Mucosa of rectum (tissue), 2 donors: ENCODE measurements around the gene GLG1.
"Not testable (repeated sequence)": the region's sequence is repeated elsewhere in the genome, so short reads cannot be mapped to it uniquely, and the experiment has no call there.

Experiments used
- H3K27ac ChIP-seq, 2 donors: one replicate each; pipeline ENCODE4 v1.7.0; 2013; ENCODE audit warnings: inconsistent platforms in 2 of 2, low read depth in 2 of 2, low read length in 2 of 2
- H3K27me3 ChIP-seq, 2 donors: one replicate each; pipeline ENCODE4 v1.7.0; 2013; ENCODE audit warnings: low read length in 2 of 2; ENCODE audit not compliant: control insufficient read depth in 2 of 2, insufficient read depth in 2 of 2
- H3K36me3 ChIP-seq, 2 donors: one replicate each; pipeline ENCODE4 v1.7.0; 2013; ENCODE audit warnings: low read length in 2 of 2; ENCODE audit not compliant: control insufficient read depth in 2 of 2, insufficient read depth in 2 of 2
- H3K4me1 ChIP-seq, 2 donors: one replicate each; pipeline ENCODE4 v1.7.0; 2013; ENCODE audit warnings: low read length in 2 of 2, mild to moderate bottlenecking in 1 of 2; ENCODE audit not compliant: control insufficient read depth in 2 of 2, insufficient read depth in 2 of 2
- H3K4me3 ChIP-seq, 2 donors: one replicate each; pipeline ENCODE4 v1.7.0; 2013; ENCODE audit warnings: low read length in 2 of 2
- H3K9ac ChIP-seq, 2 donors: one replicate each; pipeline ENCODE4 v1.7.0; 2013; ENCODE audit warnings: low read length in 2 of 2, low read depth in 1 of 2, mild to moderate bottlenecking in 1 of 2
- H3K9me3 ChIP-seq, 2 donors: one replicate each; pipeline ENCODE4 v1.7.0; 2013; ENCODE audit warnings: low read length in 2 of 2; ENCODE audit not compliant: control insufficient read depth in 2 of 2
- donor health status: healthy.
- donor health status: Normal muscosa, but diverticular disease.

Gene GLG1

GRCh38 chr16:74563828-74564263 is 43.1 kb downstream of the GLG1 start:
- no peaks in the 10 kb centered on the region for H3K36me3 ChIP-seq
- H3K9ac ChIP-seq, result no peak overlapping the region
- H3K27me3 ChIP-seq, result no peaks in the 10 kb centered on the region
- no peak overlapping the region for H3K27ac ChIP-seq
- peaks cover 0 to 2% of the 10 kb centered on the region in 2 donors for H3K4me1 ChIP-seq
- no peaks in the 10 kb centered on the region for H3K9me3 ChIP-seq
- no peak overlapping the region for H3K4me3 ChIP-seq

- Histone ChIP-seq H3K9me3 (no peaks in the 10 kb centered on the region), H3K4me1 (peaks cover 0 to 3% of the 10 kb centered on the region in 2 donors), H3K4me3 (no peak overlapping the region), H3K27me3 (no peaks in the 10 kb centered on the region), H3K36me3 (no peaks in the 10 kb centered on the region), H3K9ac (no peak overlapping the region), H3K27ac (no peak overlapping the region)
Observed at GRCh38 chr16:74562117-74562516, 44.8 kb downstream of the GLG1 start.

GRCh38 chr16:74561626-74562025 is 45.3 kb downstream of the GLG1 start:
- Histone ChIP-seq H3K4me1 (peaks cover 0 to 3% of the 10 kb centered on the region in 2 donors), H3K27me3 (no peaks in the 10 kb centered on the region), H3K4me3 (no peak overlapping the region), H3K36me3 (no peaks in the 10 kb centered on the region), H3K27ac (no peak overlapping the region), H3K9me3 (no peaks in the 10 kb centered on the region), H3K9ac (no peak overlapping the region)

- H3K4me3 ChIP-seq, result no peak overlapping the region
- H3K4me1 ChIP-seq, result peaks cover 0 to 3% of the 10 kb centered on the region in 2 donors
- H3K9ac ChIP-seq, result no peak overlapping the region
- H3K27me3 ChIP-seq, result no peaks in the 10 kb centered on the region
- H3K9me3 ChIP-seq, result no peaks in the 10 kb centered on the region
- no peak overlapping the region for H3K27ac ChIP-seq
- H3K36me3 ChIP-seq, result no peaks in the 10 kb centered on the region
Observed at GRCh38 chr16:74560912-74561311, 46.0 kb downstream of the GLG1 start.

DNA sequence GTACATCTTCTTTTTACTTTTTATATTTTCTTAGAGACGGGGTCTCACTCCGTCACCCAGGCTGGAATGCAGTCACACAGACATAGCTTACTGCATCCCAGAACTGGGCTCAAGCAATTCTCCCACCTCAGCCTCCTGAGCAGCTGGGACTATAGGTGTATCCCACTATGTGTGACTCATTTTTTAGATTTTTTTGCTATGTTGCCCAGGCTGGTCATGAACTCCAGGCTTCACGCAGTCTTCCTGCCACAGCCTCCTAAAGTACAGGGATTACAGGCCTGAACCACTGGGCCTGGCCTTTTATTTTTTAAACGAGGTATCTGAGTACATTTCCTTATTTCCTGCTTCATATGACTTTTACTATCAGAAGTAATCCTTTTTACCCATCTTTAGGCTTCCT is 48.0 kb downstream of the GLG1 start:
- Histone ChIP-seq H3K9me3 (no peaks in the 10 kb centered on the region), H3K36me3 (no peaks in the 10 kb centered on the region), H3K4me1 (peaks cover 0 to 3% of the 10 kb centered on the region in 2 donors), H3K27ac (no peak overlapping the region), H3K9ac (no peak overlapping the region), H3K4me3 (no peak overlapping the region), H3K27me3 (no peaks in the 10 kb centered on the region)

- Histone ChIP-seq H3K27me3 (no peaks in the 10 kb centered on the region), H3K9me3 (no peaks in the 10 kb centered on the region), H3K4me3 (no peak overlapping the region), H3K9ac (no peak overlapping the region), H3K4me1 (peaks cover 0 to 3% of the 10 kb centered on the region in 2 donors), H3K36me3 (no peaks in the 10 kb centered on the region), H3K27ac (no peak overlapping the region)
Observed at GRCh38 chr16:74557275-74557674, 49.6 kb downstream of the GLG1 start.

- H3K4me1 ChIP-seq, result peaks cover 0 to 3% of the 10 kb centered on the region in 2 donors
- no peak overlapping the region for H3K9ac ChIP-seq
- H3K4me3 ChIP-seq, result no peak overlapping the region
- no peak overlapping the region for H3K27ac ChIP-seq
- no peaks in the 10 kb centered on the region for H3K9me3 ChIP-seq
- no peaks in the 10 kb centered on the region for H3K27me3 ChIP-seq
- no peaks in the 10 kb centered on the region for H3K36me3 ChIP-seq
Observed at GRCh38 chr16:74556375-74556922, 50.5 kb downstream of the GLG1 start.

DNA sequence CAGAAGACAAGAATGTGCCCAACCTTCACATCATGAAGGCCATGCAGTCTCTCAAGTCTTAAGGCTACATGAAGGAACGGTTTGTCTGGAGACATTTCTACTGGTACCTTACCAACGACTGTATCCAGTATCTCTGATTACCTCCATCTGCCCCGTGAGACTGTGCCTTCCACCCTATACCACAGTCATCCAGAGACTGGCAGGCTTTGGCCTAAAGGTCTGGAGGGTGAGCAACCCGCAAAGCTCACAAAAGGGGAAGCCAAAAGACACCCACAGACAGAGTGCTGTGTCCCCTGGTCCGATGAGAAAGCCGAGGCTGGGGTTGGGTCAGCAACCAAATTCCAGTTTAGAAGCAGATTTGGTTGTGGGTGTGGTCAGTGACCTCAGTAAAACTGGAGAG is 54.6 kb downstream of the GLG1 start:
- not testable (repeated sequence) for H3K27me3 ChIP-seq, H3K9ac ChIP-seq, H3K36me3 ChIP-seq, H3K27ac ChIP-seq, H3K4me1 ChIP-seq, H3K9me3 ChIP-seq, H3K4me3 ChIP-seq

GRCh38 chr16:74550227-74551019 is 56.5 kb downstream of the GLG1 start:
- H3K4me3 ChIP-seq, H3K4me1 ChIP-seq, H3K9me3 ChIP-seq, H3K36me3 ChIP-seq, H3K9ac ChIP-seq, H3K27me3 ChIP-seq, H3K27ac ChIP-seq: not testable (repeated sequence)

- not testable (repeated sequence) for H3K4me3 ChIP-seq, H3K9me3 ChIP-seq, H3K27ac ChIP-seq, H3K9ac ChIP-seq, H3K27me3 ChIP-seq, H3K4me1 ChIP-seq, H3K36me3 ChIP-seq
Observed at GRCh38 chr16:74546112-74546511, 60.8 kb downstream of the GLG1 start.
